Loucy (cell line): Measurements from ENCODE around the gene IGSF9B.

Experiments
- H2AFZ ChIP-seq: fragments of 200-600 bp; sonication (generic); 2 replicates; pipeline ENCODE4 v1.6.0; 2016; ENCODE audit warnings: antibody characterized with exemption, mild to moderate bottlenecking, low read length, moderate library complexity
- H3F3A ChIP-seq: fragments of 200-600 bp; 2 replicates; pipeline ENCODE4 v1.6.0; 2016; ENCODE audit warnings: antibody characterized with exemption, low read depth, mild to moderate bottlenecking
- H3K27me3 ChIP-seq: fragments of 200-600 bp; sonication (generic); 2 replicates; pipeline ENCODE4 v1.6.1; 2014; ENCODE audit warnings: low read length, mild to moderate bottlenecking; ENCODE audit not compliant: insufficient read depth, poor library complexity, severe bottlenecking
- H3K36me3 ChIP-seq: fragments of 200-600 bp; sonication (generic); 2 replicates; pipeline ENCODE4 v1.6.1; 2016; ENCODE audit warnings: low read length; ENCODE audit not compliant: insufficient read depth
- H3K4me1 ChIP-seq: fragments of 200-600 bp; sonication (generic); 2 replicates; pipeline ENCODE4 v1.5.1; 2014; ENCODE audit warnings: low read length, mild to moderate bottlenecking; ENCODE audit not compliant: insufficient read depth, poor library complexity, severe bottlenecking
- H3K4me2 ChIP-seq: fragments of 200-600 bp; sonication (generic); 2 replicates; pipeline ENCODE4 v1.6.0; 2014; ENCODE audit warnings: antibody characterized with exemption, low read length, low read depth, mild to moderate bottlenecking; ENCODE audit not compliant: poor library complexity, severe bottlenecking
- H3K4me3 ChIP-seq: fragments of 200-600 bp; sonication (generic); 2 replicates; pipeline ENCODE4 v1.5.1; 2014; ENCODE audit warnings: low read length, mild to moderate bottlenecking, mixed read lengths; ENCODE audit not compliant: poor library complexity, severe bottlenecking
- H3K79me2 ChIP-seq: fragments of 200-600 bp; sonication (generic); 2 replicates; pipeline ENCODE4 v1.6.1; 2014; ENCODE audit warnings: low read length; ENCODE audit not compliant: insufficient read depth
- H3K9ac ChIP-seq: fragments of 200-600 bp; sonication (generic); 2 replicates; pipeline ENCODE4 v1.6.0; 2014; ENCODE audit warnings: mild to moderate bottlenecking, low read depth, low read length, moderate library complexity; ENCODE audit not compliant: poor library complexity, severe bottlenecking
- H3K9me2 ChIP-seq: fragments of 200-600 bp; sonication (generic); replicated peaks from 2 replicates; pipeline ENCODE4 v1.6.1; 2016; ENCODE audit warnings: low read depth, low read length, mixed read lengths
- H3K9me3 ChIP-seq: fragments of 200-600 bp; sonication (generic); 2 replicates; pipeline ENCODE4 v1.6.1; 2014; ENCODE audit warnings: mild to moderate bottlenecking, antibody characterized with exemption, low read length, low read depth; ENCODE audit not compliant: insufficient read depth
- H4K20me1 ChIP-seq: fragments of 200-600 bp; sonication (generic); 2 replicates; pipeline ENCODE4 v1.6.0; 2014; ENCODE audit warnings: antibody characterized with exemption, low read length, mild to moderate bottlenecking; ENCODE audit not compliant: insufficient read depth, poor library complexity, severe bottlenecking
- CTCF ChIP-seq: fragments of 200-600 bp; sonication (generic); conservative IDR thresholded peaks from 2 replicates; pipeline ENCODE4 v1.5.1; 2014; ENCODE audit warnings: mild to moderate bottlenecking, antibody characterized with exemption, low read length
- EZH2phosphoT487 ChIP-seq: fragments of 200-600 bp; IDR thresholded peaks from 2 replicates; pipeline ENCODE4 v1.6.1; 2018; ENCODE audit warnings: antibody characterized with exemption, mild to moderate bottlenecking, moderate library complexity, borderline replicate concordance

IGSF9B gene

DNA sequence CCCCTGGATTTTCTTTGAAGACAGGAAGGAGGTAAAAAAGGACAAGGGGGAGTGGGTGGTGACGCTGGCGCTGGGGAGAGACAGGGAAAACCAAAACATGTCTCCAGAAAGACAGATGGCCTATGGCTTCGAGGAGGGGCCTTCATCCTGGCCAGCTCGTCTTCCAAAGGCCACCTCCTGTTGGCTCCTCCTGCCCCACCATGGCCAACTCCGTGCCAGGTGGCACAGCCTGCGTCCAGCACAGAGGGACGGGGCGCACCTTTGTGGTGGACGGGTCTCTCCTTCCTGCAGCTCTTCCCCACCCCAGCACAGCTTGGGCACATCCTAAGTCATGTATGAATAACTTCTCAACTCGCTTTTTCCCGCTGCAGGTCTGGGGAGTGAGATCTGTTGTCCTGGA, 22.7 kb downstream of the IGSF9B start:
- Histone ChIP-seq H3K36me3 (no peaks in the 10 kb centered on the region), H3K9ac (no peak overlapping the region)
- TF ChIP-seq CTCF (no peak), EZH2phosphoT487 (no peak)

GRCh38 chr11:133931449-133932060, 25.2 kb downstream of the IGSF9B start:
- Histone ChIP-seq H3K79me2 (no peaks in the 10 kb centered on the region), H4K20me1 (no peaks in the 10 kb centered on the region), H3K4me2 (no peak overlapping the region), H3K9me3 (no peaks in the 10 kb centered on the region), H3K36me3 (no peaks in the 10 kb centered on the region), H3F3A (no peaks in the 10 kb centered on the region), H2AFZ (no peak overlapping the region), H3K9me2 (no peaks in the 10 kb centered on the region), H3K4me3 (no peak overlapping the region), H3K27me3 (no peaks in the 10 kb centered on the region), H3K4me1 (peaks cover 9% of the 10 kb centered on the region), H3K9ac (no peak overlapping the region)
- TF ChIP-seq CTCF (no peak), EZH2phosphoT487 (no peak)

More for the DNA sequence above, 22.7 kb downstream of the IGSF9B start:
- Histone ChIP-seq H3F3A (no peaks in the 10 kb centered on the region), H2AFZ (no peak overlapping the region), H3K9me3 (no peaks in the 10 kb centered on the region), H3K9me2 (no peaks in the 10 kb centered on the region), H3K79me2 (no peaks in the 10 kb centered on the region), H3K27me3 (no peaks in the 10 kb centered on the region), H4K20me1 (no peaks in the 10 kb centered on the region), H3K4me2 (no peak overlapping the region), H3K4me1 (no peaks in the 10 kb centered on the region), H3K4me3 (no peak overlapping the region)

- H3F3A ChIP-seq, result no peaks in the 10 kb centered on the region
- peaks cover 9% of the 10 kb centered on the region for H3K4me1 ChIP-seq
- TF ChIP-seq EZH2phosphoT487 (no peak), CTCF (no peak)
- no peak overlapping the region for H2AFZ ChIP-seq
- H3K9ac ChIP-seq, result no peak overlapping the region
- H4K20me1 ChIP-seq, result no peaks in the 10 kb centered on the region
- H3K4me2 ChIP-seq, result no peak overlapping the region
- no peaks in the 10 kb centered on the region for H3K36me3 ChIP-seq
- H3K27me3 ChIP-seq, result no peaks in the 10 kb centered on the region
- H3K4me3 ChIP-seq, result no peak overlapping the region
- no peaks in the 10 kb centered on the region for H3K9me3 ChIP-seq
- H3K9me2 ChIP-seq, result no peaks in the 10 kb centered on the region
- H3K79me2 ChIP-seq, result no peaks in the 10 kb centered on the region
These were observed 25.9 kb downstream of the IGSF9B start for GRCh38 chr11:133930767-133931448.
